HepG2 (cell line): ENCODE results near the gene HOXB4. TPM values are rescaled to one million over a fixed set of nuclear protein-coding genes. Genes with fewer than 3 reads are reported as not detected.

ENCODE experiments used
- ATAC-seq: fragments of 200-7000 bp; cut with Tn5 transposase; 3 replicates; pipeline ENCODE4 v1.9.1; 2020; ENCODE audit warnings: mild to moderate bottlenecking, moderate library complexity
- BruUV-seq: library from RNA; stranded (reverse); fragments of 400-500 nt; replicated peaks from 2 replicates; lab custom pipeline; 2021; lab: Mats Ljungman, UMichigan
- CTCF ChIA-PET: fragments of 300-600 bp; formaldehyde crosslinking; extraction: SDS; loops from one replicate; lab custom pipeline; 2021; ENCODE audit warnings: low total read pairs, inconsistent platforms, low intra/inter-chr PET ratio; lab: Yijun Ruan, JAX
- POLR2A ChIA-PET: fragments of 350-600 bp; sonication (Branson Sonifier 250); formaldehyde crosslinking; loops from one replicate; lab custom pipeline; 2020; ENCODE audit warnings: antibody characterized with exemption, inconsistent platforms; lab: Yijun Ruan, JAX
- DNase-seq: peaks from one replicate; pipeline ENCODE4 v3.0.0-alpha.2; 2015; ENCODE audit warnings: low spot score
- FAIRE-seq: peaks from 3 replicates; lab custom pipeline; 2011; peaks lifted over from hg19 to GRCh38; lab: Jason Lieb, UNC
- H2AFZ ChIP-seq: one replicate; pipeline ENCODE4 v1.6.1; 2011; ENCODE audit warnings: low read length, inconsistent platforms
- H3K27ac ChIP-seq: fragments of 300-600 bp; 3 replicates; pipeline ENCODE4 v1.8.0; 2011; ENCODE audit warnings: mixed run types, mild to moderate bottlenecking, mixed read lengths, low read length, inconsistent platforms; ENCODE audit not compliant: insufficient read depth; ENCODE audit errors: extremely low read length
- H3K27me3 ChIP-seq, 2 experiments: fragments of 200-600 bp in 1 of 2; 2 replicates in 1 of 2; 3 replicates in 1 of 2; pipeline versions ENCODE4 v1.6.0 to v1.8.0; 2011; ENCODE audit warnings: low read length in 2 of 2, mild to moderate bottlenecking in 2 of 2, moderate library complexity in 2 of 2, inconsistent platforms in 1 of 2; ENCODE audit not compliant: insufficient read depth in 2 of 2, control insufficient read depth in 1 of 2
- H3K36me3 ChIP-seq, 2 experiments: fragments of 200-600 bp in 1 of 2; replicated peaks in 1 of 2; 2 replicates in 1 of 2; 3 replicates in 1 of 2; pipeline versions ENCODE4 v1.5.1 to v1.8.0; 2011; ENCODE audit warnings: low read length in 2 of 2, inconsistent platforms in 1 of 2; ENCODE audit not compliant: insufficient read depth in 2 of 2, control insufficient read depth in 1 of 2
- H3K4me1 ChIP-seq: 2 replicates; pipeline ENCODE4 v1.5.1; 2012; ENCODE audit warnings: low read length, inconsistent platforms; ENCODE audit not compliant: insufficient read depth
- H3K4me2 ChIP-seq: 2 replicates; pipeline ENCODE4 v1.6.0; 2011; ENCODE audit warnings: low read depth, low read length, inconsistent platforms
- H3K4me3 ChIP-seq, 3 experiments: fragments of 200-600 bp in 1 of 3; sonication (generic), shearing (Covaris generic) in 1 of 3; replicated peaks in 1 of 3; 2 replicates each; pipeline ENCODE4 v1.5.1; 2011 to 2016; ENCODE audit warnings: low read length in 3 of 3, inconsistent platforms in 2 of 3, low read depth in 2 of 3, mild to moderate bottlenecking in 2 of 3, control low read depth in 1 of 3, mixed read lengths in 1 of 3; ENCODE audit not compliant: insufficient read depth in 1 of 3
- H3K79me2 ChIP-seq: one replicate; pipeline ENCODE4 v1.6.1; 2011; ENCODE audit warnings: low read length, inconsistent platforms; ENCODE audit not compliant: insufficient read depth
- H3K9ac ChIP-seq: 2 replicates; pipeline ENCODE4 v1.6.0; 2011; ENCODE audit warnings: mild to moderate bottlenecking, low read depth, low read length, inconsistent platforms; ENCODE audit not compliant: insufficient read depth
- H3K9me3 ChIP-seq: 2 replicates; pipeline ENCODE4 v1.5.1; 2012; ENCODE audit warnings: mild to moderate bottlenecking, low read length
- H4K20me1 ChIP-seq: 2 replicates; pipeline ENCODE4 v1.6.0; 2011; ENCODE audit warnings: inconsistent platforms, mild to moderate bottlenecking, low read length, moderate library complexity; ENCODE audit not compliant: insufficient read depth
- CBX2 ChIP-seq, 2 experiments: fragments of 200-600 bp in 1 of 2; sonication (generic); formaldehyde crosslinking in 1 of 2; IDR thresholded peaks; 2 replicates each; pipeline versions ENCODE4 v1.7.0 to v1.8.1; 2018 to 2022; ENCODE audit warnings: low read depth in 2 of 2, low read length in 1 of 2, mild to moderate bottlenecking in 1 of 2, missing genetic modification reagents in 1 of 2
- EZH2 ChIP-seq: conservative IDR thresholded peaks from 2 replicates; pipeline ENCODE4 v1.6.1; 2012; ENCODE audit warnings: mild to moderate bottlenecking, low read depth, low read length, moderate library complexity
- KDM3A ChIP-seq: IDR thresholded peaks from 2 replicates; pipeline ENCODE4 v1.6.1; 2018; ENCODE audit warnings: low read depth, missing compliant biosample characterization
- SOX5 ChIP-seq: IDR thresholded peaks from 2 replicates; pipeline ENCODE4 v1.6.1; 2016; ENCODE audit warnings: borderline replicate concordance
- SRY ChIP-seq: sonication (generic); formaldehyde crosslinking; IDR thresholded peaks from 2 replicates; pipeline ENCODE4 v1.8.0; 2022; ENCODE audit warnings: mild to moderate bottlenecking, missing genetic modification reagents
- WGBS: methylation state at CpG from one replicate; pipeline ENCODE4 v1.1.6; 2017; ENCODE audit warnings: low lambda C conversion rate; 5-methylcytosine and 5-hydroxymethylcytosine counted together
- in situ Hi-C: cut with HindIII; loops from 2 replicates; pipeline ENCODE4 v1.10.0; 2017; ENCODE audit warnings: low pct_unique_long_range_greater_than_20kb; ENCODE audit not compliant: extremely low pct_ligation_motif_present
- intact Hi-C: fragments of 100-400 bp; cut with micrococcal nuclease; formaldehyde crosslinking; loops from one replicate; pipeline ENCODE4 v1.10.0; 2022; ENCODE audit not compliant: unreplicated experiment
- polyA plus RNA-seq, 8 experiments: library from polyadenylated mRNA; depleted of rRNA in 3 of 8; stranded (reverse) in 7 of 8; unstranded in 1 of 8; fragments of >200 nt; fragmentation: Illumina TruSeq in 4 of 8; extraction: Trizol in 4 of 8; gene quantifications; 2 replicates each; pipeline versions ENCODE4 v1.2.1 to v1.2.3, GENCODE V29; 2011 to 2016; ENCODE audit warnings: low read depth in 4 of 8, missing spikeins in 1 of 8, mixed read lengths in 1 of 8; ENCODE audit not compliant: insufficient read depth in 1 of 8
- total RNA-seq, 5 experiments: library from RNA; depleted of rRNA; stranded (reverse); fragments of >200 nt; fragmentation: Illumina TruSeq; extraction: Trizol; gene quantifications; 2 replicates each; pipeline ENCODE4 v1.2.3, GENCODE V29; 2016; ENCODE audit warnings: low read depth in 1 of 5
- TF ChIP-seq, protein P1 (sequence below): sonication (generic); formaldehyde crosslinking; IDR thresholded peaks from 2 replicates; pipeline ENCODE4 v1.4.0; 2020; ENCODE audit warnings: missing genetic modification reagents
- TF ChIP-seq, protein P2 (sequence below): sonication (generic); formaldehyde crosslinking; IDR thresholded peaks from 2 replicates; pipeline ENCODE4 v1.8.0; 2022; ENCODE audit warnings: missing genetic modification reagents, mild to moderate bottlenecking, borderline replicate concordance

HOXB4 gene
- total and polyA plus RNA-seq, 2 of the 13 experiments (the other 11 are each of a cell fraction or from before 2014, with no cell fraction given): not detected

DNA sequence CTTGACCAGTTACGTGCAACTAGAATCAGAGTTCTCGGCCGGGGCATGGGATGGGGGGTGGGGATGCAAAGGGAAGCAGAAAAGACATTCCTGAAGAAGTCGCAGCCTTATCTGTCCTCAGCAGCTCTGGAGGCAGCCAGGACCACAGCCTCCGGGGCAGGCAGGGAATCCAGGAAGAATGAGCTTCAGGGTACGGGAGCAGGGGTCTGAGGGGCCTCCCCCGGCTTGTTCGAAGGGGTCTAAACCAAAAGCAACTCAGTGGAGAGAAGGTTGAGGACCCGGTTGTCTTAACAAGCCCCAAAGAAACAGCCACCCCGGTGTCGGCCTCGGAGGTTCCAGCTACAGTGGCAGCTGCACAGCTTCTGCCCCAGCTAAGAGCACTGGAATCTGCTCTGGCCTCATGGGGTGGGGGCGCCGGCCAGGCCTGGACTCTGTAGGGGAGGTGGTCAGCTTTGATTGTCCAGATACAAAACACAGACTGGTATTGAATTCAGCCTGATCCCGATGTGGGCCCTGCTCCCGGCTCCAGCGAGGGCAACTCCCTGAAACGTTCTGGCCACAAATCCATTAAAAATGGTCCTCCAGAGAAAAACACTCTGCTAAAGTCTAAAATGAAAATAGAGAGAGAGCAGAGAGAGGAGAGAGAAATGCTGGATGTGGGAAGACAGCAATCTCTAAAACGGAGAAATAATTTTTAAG, 7.7 kb downstream of the HOXB4 start:
- Histone ChIP-seq H3K27ac (no peak overlapping the region), H4K20me1 (0 out of 2 replicates have a peak, but pooled peaks cover 4% of the 10 kb centered on the region), H3K79me2 (no peaks in the 10 kb centered on the region), H3K4me3 (no peak overlapping the region), H3K36me3 (no peaks in the 10 kb centered on the region), H3K27me3 (peaks cover 24 to 97% of the 10 kb centered on the region in 2 experiments), H3K9ac (no peak overlapping the region), H3K4me1 (no peaks in the 10 kb centered on the region), H3K9me3 (no peaks in the 10 kb centered on the region), H3K4me2 (no peak overlapping the region), H2AFZ (no peak overlapping the region)
- TF ChIP-seq, protein P1, sequence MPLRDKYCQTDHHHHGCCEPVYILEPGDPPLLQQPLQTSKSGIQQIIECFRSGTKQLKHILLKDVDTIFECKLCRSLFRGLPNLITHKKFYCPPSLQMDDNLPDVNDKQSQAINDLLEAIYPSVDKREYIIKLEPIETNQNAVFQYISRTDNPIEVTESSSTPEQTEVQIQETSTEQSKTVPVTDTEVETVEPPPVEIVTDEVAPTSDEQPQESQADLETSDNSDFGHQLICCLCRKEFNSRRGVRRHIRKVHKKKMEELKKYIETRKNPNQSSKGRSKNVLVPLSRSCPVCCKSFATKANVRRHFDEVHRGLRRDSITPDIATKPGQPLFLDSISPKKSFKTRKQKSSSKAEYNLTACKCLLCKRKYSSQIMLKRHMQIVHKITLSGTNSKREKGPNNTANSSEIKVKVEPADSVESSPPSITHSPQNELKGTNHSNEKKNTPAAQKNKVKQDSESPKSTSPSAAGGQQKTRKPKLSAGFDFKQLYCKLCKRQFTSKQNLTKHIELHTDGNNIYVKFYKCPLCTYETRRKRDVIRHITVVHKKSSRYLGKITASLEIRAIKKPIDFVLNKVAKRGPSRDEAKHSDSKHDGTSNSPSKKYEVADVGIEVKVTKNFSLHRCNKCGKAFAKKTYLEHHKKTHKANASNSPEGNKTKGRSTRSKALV: no peak
- no peak for TF ChIP-seq KDM3A (CRISPR knock-in tag)
- no peak for TF ChIP-seq SRY (CRISPR knock-in tag)
- TF ChIP-seq EZH2: peak; percentile 88
- no peak for TF ChIP-seq SOX5
- peak; percentile 53; the same call in 1 of the 2 replicates for TF ChIP-seq CBX2 (IDR thresholded peaks at IDR 0.05; ENCODE audit: low read depth, low read length)
- no peak for TF ChIP-seq CBX2 (CRISPR knock-in tag; IDR thresholded peaks at IDR 0.05; ENCODE audit: low read depth)
- TF ChIP-seq, protein P2, sequence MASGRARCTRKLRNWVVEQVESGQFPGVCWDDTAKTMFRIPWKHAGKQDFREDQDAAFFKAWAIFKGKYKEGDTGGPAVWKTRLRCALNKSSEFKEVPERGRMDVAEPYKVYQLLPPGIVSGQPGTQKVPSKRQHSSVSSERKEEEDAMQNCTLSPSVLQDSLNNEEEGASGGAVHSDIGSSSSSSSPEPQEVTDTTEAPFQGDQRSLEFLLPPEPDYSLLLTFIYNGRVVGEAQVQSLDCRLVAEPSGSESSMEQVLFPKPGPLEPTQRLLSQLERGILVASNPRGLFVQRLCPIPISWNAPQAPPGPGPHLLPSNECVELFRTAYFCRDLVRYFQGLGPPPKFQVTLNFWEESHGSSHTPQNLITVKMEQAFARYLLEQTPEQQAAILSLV (CRISPR knock-in tag): no peak
- no peak for FAIRE-seq
- no peak for DNase-seq
- WGBS: 10% methylated on average over 16 of the region's 19 CpGs
- in situ Hi-C loops: no loop called here
- BruUV-seq: no TSS peak
- CTCF ChIA-PET: no interaction called here
- POLR2A ChIA-PET: no interaction called here
- intact Hi-C loops: no loop called here
- ATAC-seq: 0 out of 3 replicates have a peak, but pooled peaks have one; percentile 29
